ENCODE results near the gene SRGAP3. TPM values are rescaled to one million over a fixed set of nuclear protein-coding genes. Genes with fewer than 3 reads are reported as not detected.

The SRGAP3 gene
- total RNA-seq, 4 donors from 2014 or later, result 7.5 to 33.8 (median 16.0) TPM

GRCh38 chr3:9030034-9030433, 219.4 kb downstream of the SRGAP3 start:
- Histone ChIP-seq H3K4me1 (peaks cover 0 to 14% (median 8%) of the 10 kb centered on the region in 4 donors), H3K27ac (no peak overlapping the region), H3K9me3 (no peaks in the 10 kb centered on the region), H3K36me3 (no peaks in the 10 kb centered on the region), H3K27me3 (no peaks in the 10 kb centered on the region), H3K4me3 (no peak overlapping the region)
- in situ Hi-C loops (cut with MboI; ENCODE audit: low pct_ligation_motif_present in 1 of 4, low pct_unique_long_range_greater_than_20kb in 1 of 4, low sequenced_read_pairs in 3 of 4), result no loop called here
- WGBS, 2 donors (ENCODE audit: low coverage in 1 of 2), result 94 to 100% methylated on average over 3 to 7 of the region's 7 CpGs
- intact Hi-C loops (cut with DNase I; ENCODE audit: low total_unique reads), result no loop called here
- TF ChIP-seq POLR2AphosphoS5 (IDR thresholded peaks at IDR 0.05), result no peak
- TF ChIP-seq POLR2A (IDR thresholded peaks at IDR 0.05), result no peak
- no peak for TF ChIP-seq CTCF (IDR thresholded peaks at IDR 0.05)
- TF ChIP-seq EP300 (IDR thresholded peaks at IDR 0.05; ENCODE audit: low read depth), result no peak
- no peak for DNase-seq

GRCh38 chr3:9028134-9028533, 221.3 kb downstream of the SRGAP3 start:
- intact Hi-C loops (cut with DNase I; ENCODE audit: low total_unique reads), result no loop called here
- DNase-seq, result peak; percentile 76
- H3K27ac ChIP-seq, result peak overlapping the region in 1 of 4 donors; percentile 14

GRCh38 chr3:9026320-9027045, 223.0 kb downstream of the SRGAP3 start:
- Histone ChIP-seq H3K4me1 (peaks cover 0 to 14% (median 8%) of the 10 kb centered on the region in 4 donors), H3K9me3 (no peaks in the 10 kb centered on the region), H3K4me3 (no peak overlapping the region), H3K27ac (no peak overlapping the region), H3K27me3 (no peaks in the 10 kb centered on the region), H3K36me3 (no peaks in the 10 kb centered on the region)
- WGBS, 2 donors (ENCODE audit: low coverage in 1 of 2), result 83 to 88% methylated on average over 7 of the region's 7 CpGs
- in situ Hi-C loops (cut with MboI; ENCODE audit: low pct_ligation_motif_present in 1 of 4, low pct_unique_long_range_greater_than_20kb in 1 of 4, low sequenced_read_pairs in 3 of 4), result no loop called here
- intact Hi-C loops (cut with DNase I; ENCODE audit: low total_unique reads), result no loop called here
- DNase-seq, result no peak
- no peak for TF ChIP-seq POLR2AphosphoS5 (IDR thresholded peaks at IDR 0.05)
- no peak for TF ChIP-seq EP300 (IDR thresholded peaks at IDR 0.05; ENCODE audit: low read depth)
- no peak for TF ChIP-seq POLR2A (IDR thresholded peaks at IDR 0.05)
- no peak for TF ChIP-seq CTCF (IDR thresholded peaks at IDR 0.05)

More at GRCh38 chr3:9028134-9028533, 221.3 kb downstream of the SRGAP3 start:
- Histone ChIP-seq H3K36me3 (no peaks in the 10 kb centered on the region), H3K9me3 (no peaks in the 10 kb centered on the region), H3K4me1 (peaks cover 0 to 14% (median 8%) of the 10 kb centered on the region in 4 donors), H3K27me3 (no peaks in the 10 kb centered on the region), H3K4me3 (no peak overlapping the region)
- no peak for TF ChIP-seq POLR2A (IDR thresholded peaks at IDR 0.05)
- TF ChIP-seq POLR2AphosphoS5 (IDR thresholded peaks at IDR 0.05), result no peak
- TF ChIP-seq CTCF (IDR thresholded peaks at IDR 0.05), result no peak
- TF ChIP-seq EP300 (IDR thresholded peaks at IDR 0.05; ENCODE audit: low read depth), result no peak
- WGBS, 2 donors (ENCODE audit: low coverage in 1 of 2), result 23 to 35% methylated on average over 5 of the region's 5 CpGs
- in situ Hi-C loops (cut with MboI; ENCODE audit: low pct_ligation_motif_present in 1 of 4, low pct_unique_long_range_greater_than_20kb in 1 of 4, low sequenced_read_pairs in 3 of 4), result no loop called here

GRCh38 chr3:9024341-9024740, 225.1 kb downstream of the SRGAP3 start:
- no peaks in the 10 kb centered on the region for H3K9me3 ChIP-seq
- no peak for DNase-seq
- no peak overlapping the region for H3K4me3 ChIP-seq
- no peaks in the 10 kb centered on the region for H3K27me3 ChIP-seq
- TF ChIP-seq EP300 (IDR thresholded peaks at IDR 0.05; ENCODE audit: low read depth) (no peak), POLR2AphosphoS5 (IDR thresholded peaks at IDR 0.05) (no peak), POLR2A (IDR thresholded peaks at IDR 0.05) (no peak), CTCF (IDR thresholded peaks at IDR 0.05) (no peak)
- H3K4me1 ChIP-seq, result peaks cover 0 to 14% (median 8%) of the 10 kb centered on the region in 4 donors
- no peak overlapping the region for H3K27ac ChIP-seq
- no peaks in the 10 kb centered on the region for H3K36me3 ChIP-seq
- 83 to 100% methylated on average over 2 of the region's 2 CpGs for WGBS, 2 donors (ENCODE audit: low coverage in 1 of 2)
- intact Hi-C loops (cut with DNase I; ENCODE audit: low total_unique reads) (no loop called here), in situ Hi-C loops (cut with MboI; ENCODE audit: low pct_ligation_motif_present in 1 of 4, low pct_unique_long_range_greater_than_20kb in 1 of 4, low sequenced_read_pairs in 3 of 4) (no loop called here)
